Mesenteric fat pad (tissue), 1 donor: ENCODE measurements around the gene PCED1A. TPM values are rescaled to one million over a fixed set of nuclear protein-coding genes. Genes with fewer than 3 reads are reported as not detected.

ENCODE experiments used
- DNase-seq: peaks from one replicate; pipeline ENCODE4 v3.0.0-alpha.2; 2020; ENCODE audit warnings: low spot score
- total RNA-seq: library from RNA; stranded (reverse); fragmentation: NEBNext Ultra II Directional; extraction: Animal tissue kit (Norgen Biotek cat#: 25700); gene quantifications from one replicate; pipeline ENCODE4 v1.2.1, GENCODE V29; 2021
- donor health status: DM: yes; HTN: yes; CAD: no.

The PCED1A gene
- total RNA-seq, 1 donor from 2014 or later, result 28.5 TPM

DNA sequence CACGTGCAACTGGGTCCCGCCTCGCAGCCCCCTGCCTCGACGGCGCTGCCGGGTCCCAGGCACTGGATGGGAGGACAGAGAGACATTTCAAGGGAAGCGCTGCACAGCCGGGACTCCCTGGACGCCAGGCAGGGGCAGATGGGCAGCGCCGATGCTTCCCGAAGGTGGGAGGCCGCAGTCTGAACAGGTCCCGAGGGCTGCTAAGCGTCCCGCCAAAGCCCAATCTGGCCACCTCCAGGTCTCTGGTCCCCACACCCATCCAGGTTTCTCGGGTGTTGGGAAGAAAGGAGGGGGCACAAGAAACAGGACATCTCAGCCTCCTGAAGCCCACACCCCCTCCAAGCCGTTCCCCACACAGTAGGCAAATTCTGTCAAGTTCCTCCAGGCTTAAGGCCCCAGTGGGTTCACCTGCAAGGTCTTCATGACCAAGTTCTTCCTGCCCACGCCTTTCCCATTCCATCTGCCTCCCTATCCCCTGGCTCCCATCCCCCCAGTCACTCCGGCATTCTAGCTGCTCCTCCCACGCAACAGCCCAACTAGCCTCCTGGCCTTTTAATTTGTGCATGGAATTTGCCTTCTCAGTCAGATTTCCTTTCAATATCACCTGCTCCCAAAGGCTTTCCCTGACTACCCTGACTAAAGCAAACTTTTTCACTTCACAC, 34.6 kb downstream of the PCED1A start:
- no peak for DNase-seq

DNA sequence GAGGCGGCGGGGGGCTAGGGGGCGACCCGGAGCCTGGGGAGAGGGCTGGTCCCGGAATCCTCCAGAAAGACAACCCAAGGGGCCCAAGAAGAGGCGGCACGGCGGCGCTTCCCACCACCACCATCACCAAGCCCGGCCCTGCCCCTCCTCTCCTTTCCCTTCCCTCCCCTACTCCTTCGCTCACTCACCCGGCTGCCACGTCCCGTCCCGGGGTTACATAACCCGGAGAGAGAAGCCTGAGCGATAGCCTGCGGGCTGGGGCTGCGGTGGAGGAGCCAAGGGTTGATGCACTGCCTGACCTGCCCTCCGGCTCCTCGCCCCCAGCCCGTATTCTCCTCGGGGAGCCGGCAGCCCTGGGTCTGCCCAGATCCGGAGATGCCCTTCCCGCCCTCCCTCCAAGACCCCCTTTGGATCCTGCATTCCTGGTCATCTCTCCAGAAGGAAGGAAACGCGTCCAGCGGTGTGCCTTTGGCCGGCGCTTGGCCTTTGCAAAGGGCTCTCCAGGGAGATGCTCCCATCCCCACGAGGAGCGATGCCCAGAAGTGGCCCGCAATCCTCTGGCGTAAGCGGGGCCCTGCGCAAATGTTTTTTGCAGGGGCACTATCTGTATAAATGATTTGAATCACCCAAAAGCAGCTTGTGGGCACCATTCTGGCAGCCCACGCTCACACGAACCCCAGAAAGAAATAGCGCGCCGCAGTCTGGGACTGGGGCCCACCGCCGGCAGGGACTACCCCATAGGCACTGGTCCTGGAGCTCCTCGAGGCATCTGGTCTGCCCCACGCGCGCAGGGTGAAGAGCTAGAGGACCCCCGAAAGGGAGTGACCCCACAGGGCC, 35.4 kb downstream of the PCED1A start:
- DNase-seq, result no peak

DNA sequence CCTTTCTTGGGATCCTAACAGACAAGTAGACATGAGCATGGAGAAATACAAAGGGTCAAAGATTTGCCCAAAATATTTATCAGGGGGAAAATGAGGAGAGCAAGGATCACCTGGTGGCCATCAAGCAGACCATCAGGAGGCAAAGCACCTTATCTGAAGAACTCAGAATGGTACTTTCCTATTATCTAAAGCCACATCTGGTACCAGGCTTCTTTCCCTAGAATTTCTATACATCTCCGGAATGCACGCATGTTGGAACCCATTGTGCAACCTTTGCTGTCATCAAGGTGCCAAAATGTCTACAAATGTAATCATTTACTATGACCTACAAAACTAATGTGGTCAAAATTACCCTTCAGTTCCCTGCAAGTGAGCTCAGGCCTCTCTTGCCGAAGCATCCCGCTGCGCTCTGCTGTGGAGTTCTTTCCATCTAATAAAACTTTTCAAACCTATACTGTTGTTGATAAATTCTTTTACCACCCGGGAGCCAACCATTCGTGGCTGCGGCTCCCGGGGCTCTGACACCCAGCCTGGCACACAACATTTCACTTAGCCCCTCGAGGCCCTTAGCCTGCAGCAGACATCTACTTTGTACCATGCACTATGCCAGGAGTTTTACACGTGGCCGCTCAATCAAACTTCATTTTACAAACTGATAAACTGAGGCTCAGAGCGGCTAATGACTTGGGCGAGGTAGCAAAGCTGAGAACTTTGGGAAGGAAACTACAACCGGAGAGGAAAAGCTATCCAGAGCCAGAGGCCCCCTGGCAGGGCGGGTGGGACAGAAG, 36.2 kb downstream of the PCED1A start:
- no peak for DNase-seq

DNA sequence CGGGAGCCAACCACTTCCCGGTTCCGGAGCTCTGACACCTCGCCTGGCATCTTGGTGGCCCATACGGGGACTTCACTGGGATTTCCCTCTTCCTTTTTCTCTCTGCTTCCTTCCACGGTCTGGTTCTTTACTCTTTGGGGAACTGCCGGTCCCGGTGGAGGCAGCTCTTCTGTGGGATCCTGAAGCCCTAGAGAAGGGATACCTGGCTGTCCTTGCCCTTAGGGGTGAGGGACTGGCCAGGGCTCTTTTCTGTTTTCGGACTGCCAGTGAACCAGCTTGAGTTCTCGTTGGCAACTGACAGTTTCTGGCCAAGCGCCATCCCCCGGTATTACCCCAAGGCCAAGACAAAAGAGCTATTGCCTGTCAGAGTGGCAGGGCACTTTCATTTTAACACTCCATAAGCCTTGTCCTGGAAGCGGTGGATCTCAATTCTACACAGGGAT, 39.1 kb downstream of the PCED1A start:
- no peak for DNase-seq

DNA sequence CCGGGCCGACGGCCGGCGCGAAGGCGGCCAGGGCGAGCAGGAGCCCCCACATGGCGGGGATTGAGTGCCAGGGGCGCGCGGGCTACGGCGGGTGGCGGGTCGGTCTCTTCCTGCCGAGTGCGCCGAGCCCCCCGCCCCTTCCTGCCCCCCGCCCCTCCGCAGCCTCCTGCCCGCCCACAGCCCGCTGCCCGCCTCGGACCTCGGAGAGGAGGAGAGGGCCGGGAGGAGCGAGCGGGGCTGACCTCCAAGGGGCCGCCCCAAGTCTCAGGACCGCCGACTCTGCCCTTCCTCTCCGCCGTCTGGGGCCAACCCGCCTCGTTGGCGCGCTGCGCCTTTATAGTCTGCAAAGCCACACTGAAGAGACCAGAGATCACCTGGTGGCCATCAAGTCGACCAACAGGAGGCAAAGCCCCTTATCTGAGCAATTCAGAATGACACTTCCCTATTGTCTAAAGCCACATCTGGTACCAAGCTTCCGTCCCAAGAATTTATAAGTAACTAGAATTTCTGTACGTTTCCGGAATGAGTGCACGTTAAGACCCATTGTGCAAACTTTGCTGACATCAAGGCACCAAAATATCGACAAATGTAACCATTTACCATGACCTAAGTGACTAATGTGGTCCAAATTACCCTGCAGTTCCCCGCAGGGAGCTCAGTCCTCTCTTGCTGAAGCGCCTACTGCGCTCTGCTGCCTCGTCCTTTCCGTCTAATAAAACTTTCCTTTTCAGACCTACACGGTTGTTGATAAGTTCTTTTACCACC, 39.8 kb downstream of the PCED1A start, which contains the start of gene CPXM1:
CPXM1 (minus strand) TSS at position 107 of the 765 bp plus-strand sequence; CDS start at position 52, 55 bp downstream.
- DNase-seq, result no peak

DNA sequence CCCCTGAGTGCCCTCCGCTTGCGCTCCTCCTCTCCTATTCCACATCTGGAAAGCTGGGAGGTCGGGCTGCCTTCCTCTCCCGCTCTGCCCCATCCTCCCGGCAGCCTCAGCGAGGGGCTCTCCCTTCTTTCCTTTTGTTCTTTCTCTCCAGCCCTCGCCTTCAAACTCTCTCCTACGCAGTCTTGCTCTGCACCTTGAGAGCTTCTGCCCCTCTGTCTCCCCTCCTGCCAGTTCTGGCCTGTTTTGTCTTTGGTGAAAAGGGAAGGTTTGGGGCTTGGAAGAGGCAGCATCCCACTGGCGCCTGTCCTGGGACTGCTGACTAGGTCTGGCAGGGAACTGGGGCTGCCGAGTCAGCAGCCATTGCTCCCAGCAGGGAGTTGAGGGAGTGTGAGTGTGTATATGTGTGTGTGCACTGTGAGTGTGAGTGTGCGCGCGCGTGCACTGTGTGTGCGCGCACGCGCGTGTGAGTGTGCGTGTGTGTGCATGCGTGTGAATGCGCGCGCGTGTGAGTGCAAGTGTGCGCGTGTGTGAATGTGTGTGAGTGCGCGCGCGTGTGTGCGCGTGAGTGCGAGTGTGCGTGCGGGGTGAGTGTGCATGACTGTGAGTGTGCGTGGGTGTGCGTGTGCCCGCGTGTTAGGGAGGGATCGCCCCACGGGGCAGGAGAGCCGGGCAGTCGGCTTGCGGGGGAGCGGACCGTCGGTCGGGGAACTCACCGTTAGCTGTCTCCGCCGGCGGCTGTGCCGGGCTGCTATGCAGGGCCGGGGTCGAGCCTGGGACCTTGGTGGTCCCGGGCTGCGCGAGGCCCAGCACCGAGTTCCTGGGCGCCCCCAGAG, 40.6 kb downstream of the PCED1A start:
- DNase-seq, result no peak

DNA sequence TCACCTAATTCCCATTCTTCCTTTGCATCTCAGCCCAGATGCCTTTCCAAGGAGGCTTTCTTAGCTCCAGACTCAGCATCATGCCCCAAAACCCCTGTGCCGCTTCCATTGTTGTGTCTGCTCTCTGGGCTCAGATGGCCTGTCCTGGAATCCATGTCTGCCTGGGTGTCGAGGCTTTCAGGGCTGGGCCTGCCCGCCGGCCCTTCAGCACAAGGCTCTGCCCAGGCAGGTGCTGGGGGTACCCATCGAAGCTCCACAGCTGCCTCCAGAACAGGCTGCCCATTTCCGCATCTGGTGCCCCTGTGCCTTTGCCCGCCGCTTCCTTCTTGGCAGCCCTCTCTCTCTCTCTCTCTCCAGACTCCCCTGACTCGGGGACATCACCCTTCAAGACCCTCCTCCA, 41.2 kb downstream of the PCED1A start:
- DNase-seq, result no peak

DNA sequence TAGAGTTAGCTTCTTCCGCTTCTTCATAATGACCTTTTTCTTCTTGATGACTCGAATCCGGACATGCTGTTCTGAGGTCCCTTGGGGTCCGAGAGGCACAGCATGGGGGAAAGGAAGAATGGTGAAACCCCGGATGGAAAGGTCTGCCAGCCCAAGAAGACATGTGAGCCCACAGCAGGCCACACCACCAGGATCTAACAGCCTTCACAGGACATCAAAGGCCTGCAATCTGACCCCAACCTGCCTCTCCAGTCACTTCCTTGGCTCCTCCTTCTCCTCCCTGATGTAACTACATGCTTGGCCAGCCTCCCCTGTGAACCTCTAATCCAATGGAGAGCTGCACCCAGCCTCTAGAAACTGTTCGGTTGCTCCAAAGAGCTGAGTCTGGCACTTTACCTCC, 41.6 kb downstream of the PCED1A start:
- DNase-seq, result no peak

DNA sequence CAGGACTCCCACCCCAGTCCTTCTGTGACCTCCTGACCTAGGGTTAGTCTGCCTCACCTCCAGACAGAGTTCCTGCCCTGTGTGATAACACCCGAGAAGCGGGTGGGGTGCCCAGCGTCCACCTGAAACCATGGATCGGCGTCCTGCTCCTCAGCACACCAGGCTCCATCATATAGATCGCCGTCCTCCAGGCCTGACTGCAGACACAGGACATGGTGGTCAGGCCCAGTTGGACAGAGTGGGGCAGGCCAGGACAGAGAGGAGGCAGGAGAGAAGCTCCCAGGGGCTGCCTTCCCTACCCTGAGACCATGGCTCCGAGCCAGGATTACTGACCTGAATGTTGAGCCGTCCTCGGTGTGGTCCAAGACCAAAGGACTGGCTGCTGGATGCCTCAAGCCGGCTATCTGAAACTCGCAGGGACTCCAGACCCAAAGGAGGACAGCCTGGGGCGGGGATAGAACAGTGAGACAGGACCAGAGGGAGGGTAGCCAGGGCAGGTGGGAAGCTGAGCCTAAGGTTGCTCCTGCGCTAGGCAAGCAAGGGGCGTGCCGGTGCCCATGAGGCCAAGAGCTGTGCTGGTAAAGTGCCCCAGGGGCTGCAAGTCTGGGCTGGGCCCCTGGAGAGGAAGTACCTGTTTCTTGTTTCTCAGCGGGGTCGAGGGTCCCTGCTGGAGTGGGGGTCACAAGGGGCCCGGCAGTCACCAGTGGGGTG, 42.2 kb downstream of the PCED1A start:
- DNase-seq, result no peak

DNA sequence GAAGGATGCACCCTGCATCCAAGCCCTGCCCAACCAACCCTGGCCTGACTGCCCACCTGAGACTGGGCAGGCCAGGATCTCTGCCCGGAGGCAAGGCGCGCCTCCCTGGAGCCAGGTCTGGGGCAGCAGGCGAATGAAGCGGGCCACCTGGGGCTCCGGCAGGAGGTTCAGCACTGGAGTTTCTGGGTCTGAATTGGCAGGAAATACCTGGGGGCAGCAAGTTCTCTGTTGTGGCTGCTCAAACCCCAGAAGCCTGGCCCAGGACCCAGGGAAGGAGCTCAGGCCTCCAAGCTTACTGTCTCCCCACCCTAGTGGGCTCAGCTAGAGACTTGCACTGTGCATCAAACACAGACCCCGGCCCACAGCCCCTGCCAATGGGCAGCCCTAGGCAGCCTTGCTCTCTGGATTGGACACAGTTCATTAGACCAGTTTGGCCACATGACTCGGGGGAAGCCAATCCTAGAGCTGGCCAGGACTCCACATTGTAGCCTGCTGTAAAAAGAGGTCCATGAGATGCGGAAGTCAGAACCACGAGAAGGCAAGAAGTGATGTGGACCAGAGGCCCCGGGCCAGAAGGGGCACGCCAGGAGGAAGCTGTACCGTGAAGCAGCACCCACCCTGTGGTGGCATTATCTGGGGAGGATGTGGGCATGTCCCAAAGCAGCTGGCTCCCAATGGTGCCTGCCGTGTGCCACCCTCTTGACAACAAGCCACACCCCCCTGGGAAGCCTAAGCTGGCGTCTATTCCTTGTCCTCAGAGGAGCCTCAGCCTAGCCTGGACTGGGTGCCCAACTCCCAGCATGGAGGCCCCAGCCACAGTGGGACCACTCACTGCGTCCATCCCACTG, 43.1 kb downstream of the PCED1A start:
- no peak for DNase-seq

DNA sequence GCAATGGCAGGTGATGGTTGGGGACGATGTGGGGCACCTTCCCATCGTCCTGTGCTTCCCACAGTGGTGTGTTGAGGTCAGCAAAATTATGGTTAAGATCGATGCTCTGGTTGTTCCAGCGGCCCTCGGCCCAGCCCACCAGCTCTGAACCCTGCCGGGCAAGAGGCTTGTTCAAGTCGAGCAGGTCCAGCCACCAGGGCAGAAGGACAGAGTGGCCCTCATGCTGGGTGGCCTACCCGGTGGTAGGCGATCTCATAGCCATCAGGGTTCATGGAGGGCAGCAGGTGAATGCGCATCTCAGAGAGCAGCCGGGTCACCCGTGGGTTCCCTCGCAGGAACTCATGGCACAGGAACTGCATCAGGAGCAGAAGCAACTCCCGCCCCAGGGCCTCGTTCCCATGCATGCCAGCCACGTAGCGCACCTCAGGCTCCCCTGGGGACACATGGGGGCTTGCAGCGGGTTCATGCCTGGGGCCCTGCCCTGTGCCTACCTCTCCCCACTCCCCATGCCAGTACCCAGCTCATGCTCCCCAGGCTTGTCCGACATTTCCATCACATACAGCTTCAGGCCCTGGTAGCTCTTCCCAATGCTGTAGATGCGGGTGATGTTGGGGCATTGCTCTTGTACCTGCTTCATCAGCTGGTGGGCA, 44.3 kb downstream of the PCED1A start:
- no peak for DNase-seq

DNA sequence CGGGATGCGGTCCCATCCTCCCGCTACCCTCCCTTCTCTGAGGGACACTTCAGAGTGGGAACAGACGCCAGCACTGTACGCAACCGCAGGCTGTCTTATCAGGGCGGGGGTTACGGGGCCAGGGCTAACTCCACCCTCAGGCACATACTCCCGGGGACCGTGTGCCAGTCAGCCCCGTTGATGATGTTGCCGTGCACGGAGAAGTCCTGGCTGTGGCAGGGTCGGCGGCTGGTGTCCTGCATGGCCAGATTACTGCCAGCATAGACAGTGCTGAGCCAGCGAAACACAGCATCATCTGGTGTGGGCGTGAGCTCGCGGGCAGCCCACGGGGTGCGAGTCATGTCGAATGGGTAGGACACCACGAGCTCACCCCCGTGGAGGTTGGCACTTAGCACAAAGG, 45.0 kb downstream of the PCED1A start:
- DNase-seq, result no peak

DNA sequence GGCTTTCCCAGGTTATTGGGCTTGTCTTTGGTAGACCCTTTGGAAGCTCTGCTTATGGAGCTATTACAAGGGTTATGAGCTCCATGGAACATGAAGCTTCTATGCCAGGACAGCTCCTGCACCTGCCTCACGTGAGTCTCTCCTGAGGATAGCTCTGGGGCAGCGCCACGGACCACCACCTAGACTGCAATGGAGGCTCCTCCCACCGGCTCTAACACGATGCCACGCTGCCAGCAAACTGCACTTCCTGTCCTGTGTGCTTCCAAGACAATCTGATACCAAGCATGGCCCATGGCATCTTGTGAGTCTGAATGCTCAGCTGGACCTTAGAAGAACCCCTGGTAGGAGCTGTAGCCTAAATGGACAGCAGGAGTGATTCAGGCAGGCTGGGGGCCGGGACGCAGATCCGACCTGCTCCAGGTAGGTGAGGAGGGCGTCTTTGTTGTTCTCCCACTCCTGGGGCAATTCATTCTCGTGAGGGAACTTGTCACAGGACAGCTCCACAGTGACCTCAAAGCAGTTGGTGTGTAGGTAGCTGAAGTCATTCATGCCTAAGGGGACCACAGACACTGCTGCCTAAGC, 45.5 kb downstream of the PCED1A start:
- DNase-seq, result no peak

DNA sequence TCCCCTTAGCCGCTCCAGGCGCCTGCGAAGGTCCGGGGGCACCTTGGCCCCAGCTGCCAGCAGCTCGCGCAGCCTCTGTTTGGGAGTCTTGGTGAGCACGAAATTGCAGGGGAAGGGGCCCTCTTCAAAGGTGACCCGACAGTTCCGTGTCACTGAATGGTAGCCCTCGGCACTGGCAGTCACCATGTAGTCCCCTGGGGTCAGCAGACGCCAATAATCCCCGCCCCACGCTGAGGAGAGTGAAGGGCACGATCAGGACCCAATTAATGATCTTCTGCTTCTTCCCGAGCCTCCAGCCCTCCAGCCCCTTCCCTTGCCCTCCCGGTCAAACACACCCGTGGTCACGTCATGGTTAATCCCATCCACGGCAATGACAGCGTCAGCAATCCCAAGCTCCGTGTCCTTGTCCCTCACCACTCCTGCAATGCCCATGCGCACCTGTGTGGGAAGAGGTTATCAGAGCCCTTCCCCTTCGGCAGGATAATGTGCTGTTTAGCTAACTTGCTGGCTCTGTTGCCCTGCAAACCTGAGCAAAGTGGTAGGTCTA, 46.2 kb downstream of the PCED1A start:
- no peak for DNase-seq

DNA sequence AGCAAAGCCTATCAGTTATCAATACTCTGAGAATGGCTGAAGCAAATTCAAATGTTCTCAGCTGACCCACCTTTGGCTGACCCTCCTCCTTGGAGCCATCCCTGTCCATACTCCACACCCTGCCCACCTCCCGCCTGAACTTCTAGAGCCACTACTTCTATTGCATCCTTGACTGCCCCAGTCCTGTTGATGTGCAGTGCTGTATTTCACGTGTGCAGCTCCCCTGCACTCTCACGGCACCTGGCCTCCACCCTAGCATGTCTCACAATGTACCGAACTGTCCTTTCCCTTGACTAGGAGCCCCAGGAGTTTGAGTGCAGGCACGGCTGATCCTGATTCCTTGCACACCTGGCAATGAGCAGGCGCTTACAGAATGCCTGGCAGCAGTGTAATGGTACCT, 47.0 kb downstream of the PCED1A start:
- no peak for DNase-seq
